Mammary epithelial cell (primary cell): ENCODE results near the gene PEAK1.

Experiments used
- EZH2 ChIP-seq: IDR thresholded peaks from 2 replicates; pipeline ENCODE4 v1.6.1; 2012; ENCODE audit warnings: low read length, inconsistent platforms, borderline replicate concordance
- TF ChIP-seq, protein P1 (sequence below), 2 donors: IDR thresholded peaks in 1 of 2; conservative IDR thresholded peaks in 1 of 2; 2 replicates each; pipeline ENCODE4 v1.5.1; 2011 to 2012; ENCODE audit warnings: inconsistent platforms in 2 of 2, low read length in 2 of 2, mild to moderate bottlenecking in 2 of 2, control low read depth in 1 of 2, low read depth in 1 of 2; ENCODE audit not compliant: insufficient read depth in 1 of 2; ENCODE audit errors: extremely low read depth in 1 of 2

DNA sequence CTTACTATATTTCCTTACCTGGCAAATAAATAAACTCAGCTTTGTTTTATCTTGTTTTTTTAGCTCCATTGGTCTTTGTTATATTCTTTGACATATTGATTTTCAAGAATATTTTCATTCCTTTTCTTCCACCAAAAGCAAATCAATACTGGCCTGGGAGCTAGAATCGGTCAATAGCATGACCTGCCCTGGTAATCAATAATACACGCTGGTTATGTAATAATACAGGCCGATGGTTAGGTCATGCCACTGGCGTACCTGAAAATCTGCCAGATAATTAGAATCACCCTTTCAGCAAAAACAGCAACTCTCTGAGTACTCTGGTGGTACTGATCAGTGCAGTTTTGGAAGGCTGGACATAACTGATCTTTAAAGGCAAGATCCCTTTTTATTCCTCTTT is 39.9 kb downstream of the PEAK1 start:
- TF ChIP-seq, protein P1, sequence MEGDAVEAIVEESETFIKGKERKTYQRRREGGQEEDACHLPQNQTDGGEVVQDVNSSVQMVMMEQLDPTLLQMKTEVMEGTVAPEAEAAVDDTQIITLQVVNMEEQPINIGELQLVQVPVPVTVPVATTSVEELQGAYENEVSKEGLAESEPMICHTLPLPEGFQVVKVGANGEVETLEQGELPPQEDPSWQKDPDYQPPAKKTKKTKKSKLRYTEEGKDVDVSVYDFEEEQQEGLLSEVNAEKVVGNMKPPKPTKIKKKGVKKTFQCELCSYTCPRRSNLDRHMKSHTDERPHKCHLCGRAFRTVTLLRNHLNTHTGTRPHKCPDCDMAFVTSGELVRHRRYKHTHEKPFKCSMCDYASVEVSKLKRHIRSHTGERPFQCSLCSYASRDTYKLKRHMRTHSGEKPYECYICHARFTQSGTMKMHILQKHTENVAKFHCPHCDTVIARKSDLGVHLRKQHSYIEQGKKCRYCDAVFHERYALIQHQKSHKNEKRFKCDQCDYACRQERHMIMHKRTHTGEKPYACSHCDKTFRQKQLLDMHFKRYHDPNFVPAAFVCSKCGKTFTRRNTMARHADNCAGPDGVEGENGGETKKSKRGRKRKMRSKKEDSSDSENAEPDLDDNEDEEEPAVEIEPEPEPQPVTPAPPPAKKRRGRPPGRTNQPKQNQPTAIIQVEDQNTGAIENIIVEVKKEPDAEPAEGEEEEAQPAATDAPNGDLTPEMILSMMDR (conservative IDR thresholded peaks at IDR 0.05 in 1 of 2, IDR thresholded peaks at IDR 0.05 in 1 of 2; ENCODE audit: extremely low read depth in 1 of 2, insufficient read depth in 1 of 2, low read depth in 1 of 2, low read length in 2 of 2): no peak
- no peak for TF ChIP-seq EZH2
